GM12873 (cell line): Measurements from ENCODE around the gene CFAP99.

Source experiments
- CTCF ChIP-seq: IDR thresholded peaks from 2 replicates; pipeline ENCODE4 v1.5.1; 2012; ENCODE audit warnings: low read depth, mild to moderate bottlenecking, moderate library complexity, low read length, control low read depth; ENCODE audit not compliant: insufficient read depth; ENCODE audit errors: missing control alignments

CFAP99 gene

GRCh38 chr4:2400841-2401609 lies 17.7 kb upstream of the CFAP99 start:
- TF ChIP-seq CTCF, result no peak

- no peak for TF ChIP-seq CTCF
Observed at GRCh38 chr4:2401610-2401983, 17.2 kb upstream of the CFAP99 start.

GRCh38 chr4:2402048-2402842 lies 16.5 kb upstream of the CFAP99 start:
- no peak for TF ChIP-seq CTCF

GRCh38 chr4:2402941-2403340 lies 15.8 kb upstream of the CFAP99 start:
- no peak for TF ChIP-seq CTCF

GRCh38 chr4:2406406-2406805 lies 12.3 kb upstream of the CFAP99 start:
- no peak for TF ChIP-seq CTCF

GRCh38 chr4:2406920-2407319 lies 11.8 kb upstream of the CFAP99 start:
- TF ChIP-seq CTCF, result no peak

- no peak for TF ChIP-seq CTCF
Observed at GRCh38 chr4:2407991-2408342, 10.8 kb upstream of the CFAP99 start.
